OCI-LY7 (cell line): ENCODE measurements around the gene MYL4. TPM values are rescaled to one million over a fixed set of nuclear protein-coding genes. Genes with fewer than 3 reads are reported as not detected.
"Not testable (repeated sequence)": the region's sequence is repeated elsewhere in the genome, so short reads cannot be mapped to it uniquely, and the experiment has no call there.

Source experiments
- BruUV-seq: library from RNA; stranded (reverse); fragments of 400-500 nt; replicated peaks from 2 replicates; lab custom pipeline; 2021; lab: Mats Ljungman, UMichigan
- CTCF ChIA-PET: fragments of 300-600 bp; sonication (Branson Sonifier 250); formaldehyde crosslinking; loops from one replicate; lab custom pipeline; 2022; ENCODE audit warnings: antibody characterized with exemption; ENCODE audit not compliant: unreplicated experiment; lab: Charles Lee
- POLR2A ChIA-PET: fragments of 300-600 bp; sonication (Branson Sonifier 250); formaldehyde crosslinking; loops from one replicate; lab custom pipeline; 2022; ENCODE audit warnings: antibody characterized with exemption; lab: Charles Lee
- DNase-seq: peaks from one replicate; pipeline ENCODE4 v3.0.0-alpha.2; 2015; ENCODE audit warnings: low spot score
- H2AFZ ChIP-seq: fragments of 200-600 bp; sonication (generic), shearing (Covaris generic); 2 replicates; pipeline ENCODE4 v1.6.1; 2014; ENCODE audit warnings: mild to moderate bottlenecking, antibody characterized with exemption, low read length, moderate library complexity
- H3K27ac ChIP-seq: fragments of 200-600 bp; sonication (generic); 2 replicates; pipeline ENCODE4 v1.5.1; 2014; ENCODE audit warnings: mixed run types, low read depth, mild to moderate bottlenecking, moderate library complexity, low read length, inconsistent platforms; ENCODE audit not compliant: poor library complexity, severe bottlenecking
- H3K36me3 ChIP-seq: fragments of 200-600 bp; sonication (generic); 2 replicates; pipeline ENCODE4 v1.6.1; 2014; ENCODE audit warnings: mild to moderate bottlenecking, antibody characterized with exemption, low read length, moderate library complexity, mixed read lengths; ENCODE audit not compliant: insufficient read depth
- H3K4me1 ChIP-seq: fragments of 200-600 bp; sonication (generic); 2 replicates; pipeline ENCODE4 v1.5.1; 2014; ENCODE audit warnings: mild to moderate bottlenecking, low read length; ENCODE audit not compliant: insufficient read depth, poor library complexity, severe bottlenecking
- H3K4me2 ChIP-seq: fragments of 200-600 bp; sonication (generic); 2 replicates; pipeline ENCODE4 v1.6.1; 2014; ENCODE audit warnings: mild to moderate bottlenecking, low read length
- H3K4me3 ChIP-seq: fragments of 200-600 bp; sonication (generic); 2 replicates; pipeline ENCODE4 v1.5.1; 2014; ENCODE audit warnings: mild to moderate bottlenecking, low read depth, low read length; ENCODE audit not compliant: poor library complexity, severe bottlenecking
- H3K79me2 ChIP-seq: fragments of 200-600 bp; sonication (generic); 2 replicates; pipeline ENCODE4 v1.6.1; 2016; ENCODE audit warnings: low read depth, mild to moderate bottlenecking, low read length, moderate library complexity, mixed read lengths; ENCODE audit not compliant: insufficient read depth
- H3K9me2 ChIP-seq: fragments of 200-600 bp; sonication (generic); 2 replicates; pipeline ENCODE4 v1.6.1; 2016; ENCODE audit warnings: mild to moderate bottlenecking, low read length, mixed read lengths; ENCODE audit not compliant: insufficient read depth
- H3K9me3 ChIP-seq: fragments of 200-600 bp; sonication (generic); 2 replicates; pipeline ENCODE4 v1.6.1; 2014; ENCODE audit warnings: mild to moderate bottlenecking, mixed run types, low read length, mixed read lengths
- H4K20me1 ChIP-seq: fragments of 200-600 bp; sonication (generic); 2 replicates; pipeline ENCODE4 v1.6.1; 2014; ENCODE audit warnings: mild to moderate bottlenecking, antibody characterized with exemption, low read length, moderate library complexity, mixed read lengths; ENCODE audit not compliant: insufficient read depth
- EZH2phosphoT487 ChIP-seq: fragments of 200-600 bp; sonication (generic); IDR thresholded peaks from 2 replicates; pipeline ENCODE4 v1.6.1; 2018; ENCODE audit warnings: low read depth, borderline replicate concordance, mild to moderate bottlenecking, mixed run types, antibody characterized with exemption, low read length, moderate library complexity, mixed read lengths
- intact Hi-C: fragments of 100-400 bp; cut with micrococcal nuclease; formaldehyde crosslinking; loops from one replicate; pipeline ENCODE4 v1.10.0; 2022; ENCODE audit not compliant: unreplicated experiment
- total RNA-seq, 2 experiments: library from RNA; depleted of rRNA in 1 of 2; stranded (reverse); fragments of >200 nt in 1 of 2; shearing (Covaris generic) in 1 of 2; gene quantifications; 2 replicates each; pipeline ENCODE4 v1.2.3, GENCODE V29; 2014 to 2022
- TF ChIP-seq, protein P1 (sequence below): fragments of 200-600 bp; sonication (generic); conservative IDR thresholded peaks from 2 replicates; pipeline ENCODE4 v1.5.1; 2014; ENCODE audit warnings: mild to moderate bottlenecking, antibody characterized with exemption, low read length, moderate library complexity, mixed read lengths

Gene MYL4
- total RNA-seq, 2 experiments from 2014 or later, result 0.67 to 2.1 TPM

DNA sequence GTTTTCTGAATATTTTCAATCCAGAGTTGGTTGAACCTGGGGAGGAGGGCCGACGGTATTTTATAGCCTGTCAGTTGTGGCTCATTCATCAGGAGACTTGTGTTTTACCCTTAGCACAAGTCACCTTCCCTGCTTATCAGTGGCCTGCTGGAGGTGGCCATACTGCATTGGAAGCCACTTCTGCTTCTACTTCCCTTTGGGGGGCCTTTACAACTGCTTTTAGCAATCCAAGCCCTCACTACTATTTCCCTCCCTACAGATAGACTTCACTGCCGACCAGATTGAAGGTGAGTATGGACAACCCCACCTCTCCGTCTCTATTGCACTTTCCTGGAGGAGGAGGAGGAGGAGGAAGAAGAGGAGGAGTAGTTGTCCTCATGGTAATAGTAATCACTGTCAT lies 4.4 kb downstream of the MYL4 start:
- BruUV-seq, result no TSS peak

DNA sequence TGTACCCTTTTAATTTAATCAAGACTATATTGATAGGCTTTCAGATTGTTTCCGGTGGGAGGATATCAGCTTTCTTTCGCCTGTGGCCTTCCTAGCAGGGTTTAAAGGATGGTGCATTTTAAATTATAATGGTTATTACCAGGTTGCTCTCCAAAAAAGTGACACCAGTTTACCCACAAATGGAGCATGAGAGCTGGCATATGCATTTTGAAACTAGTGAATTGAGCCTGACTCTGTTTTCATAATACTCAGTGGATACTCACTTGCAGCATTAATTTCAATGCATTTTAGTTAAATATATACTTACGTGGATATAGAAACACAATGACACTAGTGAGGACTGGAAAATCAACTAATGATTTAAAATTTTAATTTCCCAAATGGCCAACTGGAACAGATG lies 5.8 kb downstream of the MYL4 start:
- no TSS peak for BruUV-seq
- CTCF ChIA-PET, result no interaction called here
- POLR2A ChIA-PET, result no interaction called here

More for the DNA sequence above, 4.4 kb downstream of the MYL4 start:
- ChIA-PET POLR2A (interaction anchor here (0.6 kb wide), 1 partner anchor 75 kb away, joined by 3 read pairs; no protein-coding TSS in a partner anchor), CTCF (no interaction called here)
- Histone ChIP-seq H2AFZ (no peak overlapping the region), H3K4me1 (peaks cover 30% of the 10 kb centered on the region), H3K27ac (no peak overlapping the region), H3K9me3 (no peaks in the 10 kb centered on the region), H3K9me2 (no peaks in the 10 kb centered on the region), H4K20me1 (no peaks in the 10 kb centered on the region), H3K4me3 (no peak overlapping the region), H3K4me2 (no peak overlapping the region), H3K36me3 (no peaks in the 10 kb centered on the region), H3K79me2 (no peaks in the 10 kb centered on the region)
- intact Hi-C loops, result no loop called here
- DNase-seq, result no peak
- TF ChIP-seq EZH2phosphoT487, result no peak
- TF ChIP-seq, protein P1, sequence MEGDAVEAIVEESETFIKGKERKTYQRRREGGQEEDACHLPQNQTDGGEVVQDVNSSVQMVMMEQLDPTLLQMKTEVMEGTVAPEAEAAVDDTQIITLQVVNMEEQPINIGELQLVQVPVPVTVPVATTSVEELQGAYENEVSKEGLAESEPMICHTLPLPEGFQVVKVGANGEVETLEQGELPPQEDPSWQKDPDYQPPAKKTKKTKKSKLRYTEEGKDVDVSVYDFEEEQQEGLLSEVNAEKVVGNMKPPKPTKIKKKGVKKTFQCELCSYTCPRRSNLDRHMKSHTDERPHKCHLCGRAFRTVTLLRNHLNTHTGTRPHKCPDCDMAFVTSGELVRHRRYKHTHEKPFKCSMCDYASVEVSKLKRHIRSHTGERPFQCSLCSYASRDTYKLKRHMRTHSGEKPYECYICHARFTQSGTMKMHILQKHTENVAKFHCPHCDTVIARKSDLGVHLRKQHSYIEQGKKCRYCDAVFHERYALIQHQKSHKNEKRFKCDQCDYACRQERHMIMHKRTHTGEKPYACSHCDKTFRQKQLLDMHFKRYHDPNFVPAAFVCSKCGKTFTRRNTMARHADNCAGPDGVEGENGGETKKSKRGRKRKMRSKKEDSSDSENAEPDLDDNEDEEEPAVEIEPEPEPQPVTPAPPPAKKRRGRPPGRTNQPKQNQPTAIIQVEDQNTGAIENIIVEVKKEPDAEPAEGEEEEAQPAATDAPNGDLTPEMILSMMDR, result no peak

DNA sequence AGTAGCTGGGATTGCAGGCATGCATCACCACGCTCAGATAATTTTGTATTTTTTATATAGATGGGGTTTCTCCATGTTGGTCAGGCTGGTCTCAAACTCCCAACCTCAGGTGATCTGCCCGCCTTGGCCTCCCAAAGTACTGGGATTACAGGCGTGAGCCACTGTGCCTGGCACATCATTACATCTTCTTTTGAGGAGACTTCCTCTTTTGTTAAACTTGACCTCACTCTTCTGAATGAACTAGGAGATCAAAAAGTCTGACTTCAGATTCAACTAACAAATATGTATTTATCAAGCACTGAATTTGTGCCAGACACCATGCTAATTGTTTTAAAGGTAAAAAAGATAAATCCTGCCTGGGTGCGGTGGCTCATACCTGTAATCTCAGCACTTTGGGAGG lies 7.7 kb downstream of the MYL4 start:
- H2AFZ ChIP-seq, H3K9me3 ChIP-seq, H3K9me2 ChIP-seq, H3K36me3 ChIP-seq, DNase-seq, intact Hi-C loops, H3K79me2 ChIP-seq, BruUV-seq, H4K20me1 ChIP-seq, H3K27ac ChIP-seq, H3K4me3 ChIP-seq, H3K4me2 ChIP-seq, CTCF ChIA-PET: not testable (repeated sequence)
- POLR2A ChIA-PET, result interaction anchor here (0.6 to 0.8 kb wide), 2 partner anchors 9 to 129 kb away, joined by 3 read pairs; no protein-coding TSS in a partner anchor
- H3K4me1 ChIP-seq, result peaks cover 39% of the 10 kb centered on the region

More for the DNA sequence above, 5.8 kb downstream of the MYL4 start:
- no peaks in the 10 kb centered on the region for H3K9me2 ChIP-seq
- DNase-seq, result no peak
- intact Hi-C loops, result no loop called here
- H3K27ac ChIP-seq, result no peak overlapping the region
- no peak overlapping the region for H3K4me2 ChIP-seq
- H3K36me3 ChIP-seq, result no peaks in the 10 kb centered on the region
- no peak for TF ChIP-seq EZH2phosphoT487
- TF ChIP-seq, protein P1, result no peak
- H3K4me3 ChIP-seq, result no peak overlapping the region
- no peaks in the 10 kb centered on the region for H3K79me2 ChIP-seq
- no peak overlapping the region for H2AFZ ChIP-seq
- H3K9me3 ChIP-seq, result no peaks in the 10 kb centered on the region
- H4K20me1 ChIP-seq, result no peaks in the 10 kb centered on the region
- peaks cover 29% of the 10 kb centered on the region for H3K4me1 ChIP-seq

DNA sequence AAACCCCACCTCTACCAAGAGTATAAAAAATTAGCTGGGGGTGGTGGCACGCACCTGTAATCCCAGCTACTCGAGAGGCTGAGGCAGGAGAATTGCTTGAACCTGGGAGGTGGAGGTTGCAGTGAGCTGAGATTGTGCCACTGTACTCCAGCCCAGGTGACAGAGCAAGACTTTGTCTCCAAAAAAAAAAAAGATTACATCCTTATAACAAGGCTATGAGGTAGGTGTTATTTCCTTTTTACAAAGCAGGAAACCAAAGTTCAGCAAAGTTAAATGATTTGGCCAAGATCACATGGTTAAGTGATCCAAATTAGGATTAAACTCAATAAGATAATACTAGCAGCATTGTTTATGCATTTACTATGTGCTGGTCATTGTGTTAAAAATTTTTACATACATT lies 8.1 kb downstream of the MYL4 start:
- H3K4me1 ChIP-seq, result peaks cover 35% of the 10 kb centered on the region
- BruUV-seq, H3K9me2 ChIP-seq, H3K4me3 ChIP-seq, H4K20me1 ChIP-seq, H2AFZ ChIP-seq, H3K79me2 ChIP-seq, H3K4me2 ChIP-seq, CTCF ChIA-PET, DNase-seq, intact Hi-C loops, H3K36me3 ChIP-seq, H3K9me3 ChIP-seq, H3K27ac ChIP-seq: not testable (repeated sequence)
- POLR2A ChIA-PET, result interaction anchor here (0.6 to 0.8 kb wide), 2 partner anchors 10 to 130 kb away, joined by 3 read pairs; no protein-coding TSS in a partner anchor
